ENCODE results near the gene PAK5.

Gene PAK5

GRCh38 chr20:9514461-9515213, 324.2 kb downstream of the PAK5 start, which contains the start of gene LAMP5:
Gene LAMP5 (plus strand): TSS chr20:9514590. CDS start chr20:9514853, 263 bp downstream.
- no peak within 1 kb of the TSS for H3K4me2 ChIP-seq (ENCODE audit: low read depth, low read length, poor library complexity, severe bottlenecking)
- TF ChIP-seq, protein P1, sequence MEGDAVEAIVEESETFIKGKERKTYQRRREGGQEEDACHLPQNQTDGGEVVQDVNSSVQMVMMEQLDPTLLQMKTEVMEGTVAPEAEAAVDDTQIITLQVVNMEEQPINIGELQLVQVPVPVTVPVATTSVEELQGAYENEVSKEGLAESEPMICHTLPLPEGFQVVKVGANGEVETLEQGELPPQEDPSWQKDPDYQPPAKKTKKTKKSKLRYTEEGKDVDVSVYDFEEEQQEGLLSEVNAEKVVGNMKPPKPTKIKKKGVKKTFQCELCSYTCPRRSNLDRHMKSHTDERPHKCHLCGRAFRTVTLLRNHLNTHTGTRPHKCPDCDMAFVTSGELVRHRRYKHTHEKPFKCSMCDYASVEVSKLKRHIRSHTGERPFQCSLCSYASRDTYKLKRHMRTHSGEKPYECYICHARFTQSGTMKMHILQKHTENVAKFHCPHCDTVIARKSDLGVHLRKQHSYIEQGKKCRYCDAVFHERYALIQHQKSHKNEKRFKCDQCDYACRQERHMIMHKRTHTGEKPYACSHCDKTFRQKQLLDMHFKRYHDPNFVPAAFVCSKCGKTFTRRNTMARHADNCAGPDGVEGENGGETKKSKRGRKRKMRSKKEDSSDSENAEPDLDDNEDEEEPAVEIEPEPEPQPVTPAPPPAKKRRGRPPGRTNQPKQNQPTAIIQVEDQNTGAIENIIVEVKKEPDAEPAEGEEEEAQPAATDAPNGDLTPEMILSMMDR (IDR thresholded peaks at IDR 0.05; ENCODE audit: insufficient read depth, low read length, poor library complexity, severe bottlenecking) = no peak
- no peak for TF ChIP-seq EZH2phosphoT487 (conservative IDR thresholded peaks at IDR 0.05; ENCODE audit: low read length)

DNA sequence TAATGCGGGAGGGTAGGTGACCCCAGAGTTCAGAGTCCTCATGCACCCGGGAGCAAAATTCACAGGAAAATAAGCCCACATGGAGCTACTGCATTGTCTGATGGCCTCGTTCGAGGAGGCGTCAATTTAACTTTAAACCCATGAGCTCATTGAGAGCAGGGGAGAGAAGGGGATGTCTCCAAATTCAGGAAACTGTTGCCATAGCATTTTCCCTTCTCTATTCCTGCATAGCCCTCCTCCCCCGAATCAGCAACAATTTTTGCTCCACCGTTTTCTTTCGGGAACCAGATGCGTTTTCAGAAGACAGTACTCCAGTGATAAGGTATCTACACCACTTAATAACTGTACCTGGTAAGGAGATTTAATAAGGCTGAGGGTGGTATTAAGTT, 324.8 kb downstream of the PAK5 start:
- Histone ChIP-seq H3K9ac (ENCODE audit: low read length) (no peak overlapping the region), H3K27ac (ENCODE audit: low read depth, low read length) (no peak overlapping the region), H3K9me3 (ENCODE audit: insufficient read depth, low read length) (no peaks in the 10 kb centered on the region), H3K9me2 (replicated peaks; ENCODE audit: insufficient read depth, low read length) (no peaks in the 10 kb centered on the region), H3K27me3 (ENCODE audit: low read length) (no peaks in the 10 kb centered on the region), H3K4me2 (ENCODE audit: low read depth, low read length, poor library complexity, severe bottlenecking) (no peak overlapping the region), H3F3A (ENCODE audit: insufficient read depth) (no peaks in the 10 kb centered on the region), H3K4me3 (ENCODE audit: insufficient read depth, low read length, poor library complexity, severe bottlenecking) (no peak overlapping the region), H4K20me1 (ENCODE audit: low read depth, low read length) (no peaks in the 10 kb centered on the region), H2AFZ (ENCODE audit: low read depth, low read length, severe bottlenecking) (no peak overlapping the region), H3K36me3 (ENCODE audit: low read length) (no peaks in the 10 kb centered on the region), H3K79me2 (ENCODE audit: insufficient read depth, low read length) (no peaks in the 10 kb centered on the region)
- no peak for TF ChIP-seq EZH2phosphoT487 (conservative IDR thresholded peaks at IDR 0.05; ENCODE audit: low read length)
- TF ChIP-seq, protein P1 (IDR thresholded peaks at IDR 0.05; ENCODE audit: insufficient read depth, low read length, poor library complexity, severe bottlenecking) = no peak

More at GRCh38 chr20:9514461-9515213, 324.2 kb downstream of the PAK5 start, which contains the start of gene LAMP5:
- H3K9ac ChIP-seq (ENCODE audit: low read length) = no peak within 1 kb of the TSS
- H3K79me2 ChIP-seq (ENCODE audit: insufficient read depth, low read length) = no peaks in the 10 kb centered on the region
- H3K27ac ChIP-seq (ENCODE audit: low read depth, low read length) = no peak within 1 kb of the TSS
- no peaks in the 10 kb centered on the region for H3K9me2 ChIP-seq (replicated peaks; ENCODE audit: insufficient read depth, low read length)
- H3F3A ChIP-seq (ENCODE audit: insufficient read depth) = no peaks in the 10 kb centered on the region
- H2AFZ ChIP-seq (ENCODE audit: low read depth, low read length, severe bottlenecking) = no peak within 1 kb of the TSS
- no peaks in the 10 kb centered on the region for H3K9me3 ChIP-seq (ENCODE audit: insufficient read depth, low read length)
- H3K36me3 ChIP-seq (ENCODE audit: low read length) = no peaks in the 10 kb centered on the region
- H4K20me1 ChIP-seq (ENCODE audit: low read depth, low read length) = no peaks in the 10 kb centered on the region
- H3K4me3 ChIP-seq (ENCODE audit: insufficient read depth, low read length, poor library complexity, severe bottlenecking) = no peak within 1 kb of the TSS
- H3K27me3 ChIP-seq (ENCODE audit: low read length) = no peaks in the 10 kb centered on the region

DNA sequence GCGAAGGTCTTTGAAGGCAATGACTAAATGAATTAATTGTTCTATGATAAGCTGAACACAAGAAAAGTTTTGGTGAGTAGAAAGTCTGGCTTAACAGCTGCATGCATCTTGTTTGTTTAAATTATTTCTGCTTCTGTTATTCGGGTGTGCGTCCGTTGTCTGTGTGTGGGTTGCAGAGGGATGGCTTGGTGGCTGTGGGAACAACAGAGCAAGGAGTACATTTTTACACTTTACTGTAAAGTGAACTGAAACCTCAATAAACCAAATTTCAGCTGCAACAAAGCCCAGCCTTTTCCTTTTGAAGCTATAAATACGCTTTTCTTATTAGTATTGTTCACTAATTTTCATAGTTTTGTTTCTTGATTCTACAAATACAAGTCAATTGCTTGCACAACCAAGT, 328.0 kb downstream of the PAK5 start:
- no peaks in the 10 kb centered on the region for H3K9me3 ChIP-seq (ENCODE audit: insufficient read depth, low read length)
- no peak overlapping the region for H3K4me3 ChIP-seq (ENCODE audit: insufficient read depth, low read length, poor library complexity, severe bottlenecking)
- TF ChIP-seq, protein P1 (IDR thresholded peaks at IDR 0.05; ENCODE audit: insufficient read depth, low read length, poor library complexity, severe bottlenecking) = no peak
- no peak overlapping the region for H3K9ac ChIP-seq (ENCODE audit: low read length)
- no peaks in the 10 kb centered on the region for H3F3A ChIP-seq (ENCODE audit: insufficient read depth)
- H3K79me2 ChIP-seq (ENCODE audit: insufficient read depth, low read length) = no peaks in the 10 kb centered on the region
- no peak overlapping the region for H3K27ac ChIP-seq (ENCODE audit: low read depth, low read length)
- H2AFZ ChIP-seq (ENCODE audit: low read depth, low read length, severe bottlenecking) = no peak overlapping the region
- no peaks in the 10 kb centered on the region for H3K27me3 ChIP-seq (ENCODE audit: low read length)
- H3K4me2 ChIP-seq (ENCODE audit: low read depth, low read length, poor library complexity, severe bottlenecking) = no peak overlapping the region
- H4K20me1 ChIP-seq (ENCODE audit: low read depth, low read length) = no peaks in the 10 kb centered on the region
- H3K36me3 ChIP-seq (ENCODE audit: low read length) = no peaks in the 10 kb centered on the region
- H3K9me2 ChIP-seq (replicated peaks; ENCODE audit: insufficient read depth, low read length) = no peaks in the 10 kb centered on the region

Data from SU-DHL-6 (cell line).